Prostate gland (tissue), 2 donors: Measurements from ENCODE around the gene CNOT9.

Source experiments
- CTCF ChIP-seq, 4 experiments: fragments of 200-600 bp in 2 of 4; fragments of 450-650 bp in 2 of 4; sonication (generic) in 2 of 4; IDR thresholded peaks; 1 replicate in 3 of 4; 2 replicates in 1 of 4; pipeline ENCODE4 v1.5.1; 2016 to 2019; ENCODE audit warnings: antibody characterized with exemption in 4 of 4, mild to moderate bottlenecking in 2 of 4, moderate library complexity in 2 of 4
- POLR2AphosphoS5 ChIP-seq: sonication (generic); formaldehyde crosslinking; IDR thresholded peaks from one replicate; pipeline ENCODE4 v1.6.1; 2017; ENCODE audit warnings: antibody characterized with exemption

GRCh38 chr2:218607436-218608115 lies 38.9 kb downstream of the CNOT9 start, which contains the start of gene PLCD4:
- TF ChIP-seq CTCF (IDR thresholded peaks at IDR 0.05) (peak in 1 of 4 experiments; percentile 14), POLR2AphosphoS5 (no peak)
